Measurements from ENCODE around the gene GPS2.
"Not testable (repeated sequence)": the region's sequence is repeated elsewhere in the genome, so short reads cannot be mapped to it uniquely, and the experiment has no call there.

GPS2 gene

DNA sequence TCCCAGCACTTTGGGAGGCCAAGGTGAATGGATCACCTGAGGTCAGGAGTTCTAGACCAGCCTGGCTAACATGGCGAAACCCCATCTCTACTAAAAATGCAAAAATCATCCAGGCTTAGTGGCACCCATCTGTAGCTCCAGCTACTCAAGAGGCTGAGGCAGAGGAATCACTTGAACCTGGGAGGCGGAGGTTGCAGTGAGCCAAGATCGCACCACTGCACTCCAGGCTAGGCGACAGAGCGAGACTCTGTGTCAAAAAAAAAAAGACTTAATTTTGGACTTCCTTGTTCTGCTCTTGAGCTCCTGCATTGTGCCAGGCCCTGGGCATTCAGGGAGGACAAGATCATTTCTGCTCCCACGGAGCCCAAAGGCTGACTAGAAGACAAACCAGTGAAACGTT, 22.4 kb upstream of the GPS2 start:
- not testable (repeated sequence) for DNase-seq (ENCODE audit: low read depth in 2 of 2)

GRCh38 chr17:7336240-7337175, 21.3 kb upstream of the GPS2 start, which contains the start of gene ACAP1:
TSS of gene ACAP1 (plus strand) at chr17:7336529. CDS start at chr17:7336735, 206 bp downstream.
- peak; percentile 67 to 81 for DNase-seq (ENCODE audit: low read depth in 2 of 2)

DNA sequence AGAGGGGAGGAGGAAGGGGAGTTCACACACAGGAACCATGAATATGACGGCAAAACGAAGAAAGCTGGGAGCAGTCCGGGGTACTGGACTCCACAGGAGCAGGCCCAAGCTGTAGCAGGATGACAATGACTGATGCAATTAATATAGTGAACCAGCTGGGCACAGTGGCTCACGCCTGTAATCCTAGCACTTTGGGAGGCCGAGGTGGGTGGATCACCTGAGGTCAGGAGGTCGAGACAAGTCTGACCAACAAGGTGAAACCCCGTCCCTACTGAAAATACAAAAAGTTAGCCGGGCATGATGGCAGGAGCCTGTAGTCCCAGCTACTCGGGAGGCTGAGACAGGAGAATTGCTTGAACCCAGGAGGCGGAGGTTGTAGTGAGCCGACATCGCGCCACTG, 20.6 kb upstream of the GPS2 start:
- DNase-seq (ENCODE audit: low read depth in 2 of 2), result not testable (repeated sequence)

GRCh38 chr17:7334938-7335538, 19.9 kb upstream of the GPS2 start:
- DNase-seq (ENCODE audit: low read depth in 2 of 2), result no peak

DNA sequence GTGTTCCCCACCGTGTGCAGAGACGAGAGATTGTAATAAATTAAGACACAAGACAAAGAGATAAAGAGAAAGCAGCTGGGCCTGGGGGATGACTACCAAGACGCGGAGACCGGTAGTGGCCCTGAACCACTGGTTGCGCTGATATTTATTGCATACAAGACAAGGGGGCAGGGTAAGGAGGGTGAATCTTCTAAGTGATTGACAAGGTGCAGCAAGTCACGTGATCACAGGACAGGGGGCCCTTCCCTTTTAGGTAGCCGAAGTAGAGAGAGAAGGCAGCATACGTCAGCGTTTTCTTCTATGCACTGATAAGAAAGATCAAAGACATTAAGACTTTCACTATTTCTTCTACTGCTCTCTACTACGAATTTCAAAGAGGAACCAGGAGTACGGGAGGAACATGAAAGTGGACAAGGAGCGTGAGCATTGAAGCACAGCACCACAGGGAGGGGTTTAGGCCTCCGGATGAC, 17.5 kb upstream of the GPS2 start:
- not testable (repeated sequence) for DNase-seq (ENCODE audit: low read depth in 2 of 2)

GRCh38 chr17:7332111-7332510, 17.0 kb upstream of the GPS2 start:
- DNase-seq (ENCODE audit: low read depth in 2 of 2), result no peak

GRCh38 chr17:7330638-7331015, 15.5 kb upstream of the GPS2 start:
- DNase-seq (ENCODE audit: low read depth in 2 of 2), result no peak

DNA sequence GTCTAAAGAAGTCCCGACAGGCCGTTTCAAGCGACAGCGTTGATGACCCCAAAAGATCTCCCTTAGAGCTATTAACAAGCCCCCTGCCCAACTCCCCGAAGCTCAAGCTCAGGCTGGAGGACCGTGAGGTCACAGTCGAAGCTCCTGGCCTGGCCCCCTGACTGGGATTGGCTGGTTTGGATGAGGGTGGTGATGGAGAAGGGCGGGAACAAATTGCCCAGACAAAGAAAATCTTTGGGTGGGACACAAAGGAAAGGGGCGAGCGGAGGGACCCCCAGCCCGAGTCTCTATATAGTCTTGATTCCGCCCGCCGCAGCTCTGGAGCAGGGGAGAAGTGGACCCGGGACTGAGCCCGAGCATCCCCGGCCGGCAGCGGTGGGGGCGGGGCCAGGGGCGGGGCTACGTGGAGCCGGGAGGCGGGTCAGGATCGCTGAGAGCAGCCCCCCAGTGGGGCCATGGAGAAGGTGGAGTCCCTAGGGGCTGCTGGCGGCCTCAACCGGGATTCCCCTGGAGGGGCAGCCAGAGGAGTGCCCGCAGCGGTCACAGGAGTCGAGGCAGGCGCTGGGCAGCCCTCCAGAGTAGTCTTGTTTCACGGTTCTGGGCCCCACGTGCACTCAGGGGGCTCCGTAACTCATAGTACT, 15.0 kb upstream of the GPS2 start:
- DNase-seq (ENCODE audit: low read depth in 2 of 2), result peak; percentile 57

- peak; percentile 89 for DNase-seq (ENCODE audit: low read depth in 2 of 2)
Observed at GRCh38 chr17:7329374-7329996, 14.3 kb upstream of the GPS2 start.

- DNase-seq (ENCODE audit: low read depth in 2 of 2), result no peak
Observed at GRCh38 chr17:7328840-7329373, 13.7 kb upstream of the GPS2 start, which contains the start of gene NEURL4. TSS of gene NEURL4 (minus strand) at chr17:7329335. CDS start at chr17:7329312, 23 bp downstream.

- DNase-seq (ENCODE audit: low read depth in 2 of 2), result no peak
Observed at GRCh38 chr17:7328009-7328408, 12.8 kb upstream of the GPS2 start.

DNA sequence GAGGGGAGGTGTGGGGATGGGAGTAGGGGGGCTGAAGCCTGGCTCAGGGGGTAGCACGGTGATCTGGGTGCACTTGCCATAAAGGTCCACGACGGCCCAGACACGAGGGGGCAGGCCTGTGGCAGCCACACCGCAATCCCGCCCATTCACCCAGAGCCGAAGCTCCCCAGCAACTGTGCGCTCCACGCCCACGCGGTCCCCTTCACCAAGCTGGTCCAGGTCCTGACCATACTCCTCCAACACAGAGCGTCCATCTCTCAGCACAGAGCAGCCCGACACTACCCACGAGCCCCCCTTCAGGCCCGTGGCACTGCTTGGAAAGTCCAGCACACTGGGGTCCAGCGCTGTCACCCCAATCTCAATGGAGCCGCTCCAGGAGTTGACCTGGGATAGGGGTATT, 12.3 kb upstream of the GPS2 start:
- DNase-seq (ENCODE audit: low read depth in 2 of 2), result no peak

GRCh38 chr17:7327056-7327455, 11.9 kb upstream of the GPS2 start:
- no peak for DNase-seq (ENCODE audit: low read depth in 2 of 2)

GRCh38 chr17:7326186-7326585, 11.0 kb upstream of the GPS2 start:
- no peak for DNase-seq (ENCODE audit: low read depth in 2 of 2)

GRCh38 chr17:7325031-7325528, 9.9 kb upstream of the GPS2 start:
- no peak for DNase-seq (ENCODE audit: low read depth in 2 of 2)

GRCh38 chr17:7324438-7324779, 9.2 kb upstream of the GPS2 start:
- no peak for DNase-seq (ENCODE audit: low read depth in 2 of 2)

GRCh38 chr17:7323731-7324437, 8.7 kb upstream of the GPS2 start:
- DNase-seq (ENCODE audit: low read depth in 2 of 2), result peak; percentile 44 to 47

GRCh38 chr17:7322520-7323194, 7.5 kb upstream of the GPS2 start:
- no peak for DNase-seq (ENCODE audit: low read depth in 2 of 2)

DNA sequence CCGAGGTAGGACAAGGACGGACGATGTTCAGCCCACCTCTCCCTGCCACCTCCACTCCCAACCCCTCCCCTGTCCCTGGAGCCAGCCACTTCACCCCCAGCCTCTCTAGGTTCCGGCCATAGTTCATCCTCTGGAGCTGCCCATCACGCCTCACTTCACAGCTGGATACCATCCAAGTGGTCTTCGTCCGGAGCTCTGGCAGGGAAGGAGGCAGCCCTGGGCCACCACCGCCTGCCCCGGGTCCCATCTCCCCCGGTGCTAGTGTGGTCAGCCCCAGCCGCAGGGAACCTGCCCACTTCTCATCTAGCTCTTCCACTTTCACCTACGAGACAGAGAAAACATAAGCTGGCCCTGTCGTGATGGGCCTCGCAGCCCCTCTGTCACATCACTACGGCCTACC, 6.3 kb upstream of the GPS2 start:
- no peak for DNase-seq (ENCODE audit: low read depth in 2 of 2)

DNA sequence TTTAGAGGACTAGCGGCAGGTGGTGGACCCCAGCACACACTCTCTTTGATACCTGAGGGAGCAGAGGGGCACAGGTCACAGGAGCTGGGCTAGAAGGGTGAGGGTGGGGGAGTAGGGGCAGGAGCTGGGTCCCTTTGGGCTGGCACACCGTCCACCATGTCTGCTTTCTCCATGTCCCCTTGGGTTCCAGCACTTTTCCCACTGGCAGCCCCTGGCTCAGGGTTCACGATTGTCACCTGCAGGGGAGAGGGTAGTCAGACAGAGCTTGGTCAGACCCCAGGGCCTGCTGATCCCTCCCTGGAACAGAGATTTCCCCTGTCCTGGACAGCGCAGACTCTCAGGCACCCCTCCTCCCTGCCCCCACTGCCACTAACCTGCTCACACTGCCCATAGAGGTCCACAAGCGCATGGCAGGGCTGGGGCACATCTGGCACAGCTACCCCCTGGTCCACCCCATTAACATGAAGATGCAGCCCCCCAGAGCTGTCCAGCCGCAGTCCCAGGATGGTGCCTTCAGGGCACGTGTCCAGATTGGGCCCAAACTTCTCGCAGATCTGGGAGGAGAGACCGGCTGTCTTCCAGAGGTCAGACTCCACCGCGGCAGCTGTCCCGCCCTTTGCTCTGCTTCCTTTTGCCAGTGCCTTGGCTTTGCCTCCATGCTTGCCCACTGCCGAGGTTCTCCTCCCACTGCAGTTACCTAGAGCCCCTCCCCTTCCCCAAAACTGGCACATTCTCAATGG, 3.1 kb upstream of the GPS2 start:
- DNase-seq (ENCODE audit: low read depth in 2 of 2), result no peak

Measured in stimulated activated CD8-positive, alpha-beta memory T cell treated with anti-CD3 and anti-CD28 coated beads, Interleukin-2, amount 100 ng/mL, for 1 hour (primary cell).